Mucosa of rectum (tissue), 2 donors: ENCODE measurements around the gene AKAP10.
A peak's percentile ranks its signal among the peaks of the same experiment; 100 is the strongest.
"Not testable (repeated sequence)": the region's sequence is repeated elsewhere in the genome, so short reads cannot be mapped to it uniquely, and the experiment has no call there.

Experiments used
- H3K27ac ChIP-seq, 2 donors: one replicate each; pipeline ENCODE4 v1.7.0; 2013; ENCODE audit warnings: inconsistent platforms in 2 of 2, low read depth in 2 of 2, low read length in 2 of 2
- H3K27me3 ChIP-seq, 2 donors: one replicate each; pipeline ENCODE4 v1.7.0; 2013; ENCODE audit warnings: low read length in 2 of 2; ENCODE audit not compliant: control insufficient read depth in 2 of 2, insufficient read depth in 2 of 2
- H3K36me3 ChIP-seq, 2 donors: one replicate each; pipeline ENCODE4 v1.7.0; 2013; ENCODE audit warnings: low read length in 2 of 2; ENCODE audit not compliant: control insufficient read depth in 2 of 2, insufficient read depth in 2 of 2
- H3K4me1 ChIP-seq, 2 donors: one replicate each; pipeline ENCODE4 v1.7.0; 2013; ENCODE audit warnings: low read length in 2 of 2, mild to moderate bottlenecking in 1 of 2; ENCODE audit not compliant: control insufficient read depth in 2 of 2, insufficient read depth in 2 of 2
- H3K4me3 ChIP-seq, 2 donors: one replicate each; pipeline ENCODE4 v1.7.0; 2013; ENCODE audit warnings: low read length in 2 of 2
- H3K9ac ChIP-seq, 2 donors: one replicate each; pipeline ENCODE4 v1.7.0; 2013; ENCODE audit warnings: low read length in 2 of 2, low read depth in 1 of 2, mild to moderate bottlenecking in 1 of 2
- H3K9me3 ChIP-seq, 2 donors: one replicate each; pipeline ENCODE4 v1.7.0; 2013; ENCODE audit warnings: low read length in 2 of 2; ENCODE audit not compliant: control insufficient read depth in 2 of 2
- donor health status: healthy.
- donor health status: Normal muscosa, but diverticular disease.

Gene AKAP10

DNA sequence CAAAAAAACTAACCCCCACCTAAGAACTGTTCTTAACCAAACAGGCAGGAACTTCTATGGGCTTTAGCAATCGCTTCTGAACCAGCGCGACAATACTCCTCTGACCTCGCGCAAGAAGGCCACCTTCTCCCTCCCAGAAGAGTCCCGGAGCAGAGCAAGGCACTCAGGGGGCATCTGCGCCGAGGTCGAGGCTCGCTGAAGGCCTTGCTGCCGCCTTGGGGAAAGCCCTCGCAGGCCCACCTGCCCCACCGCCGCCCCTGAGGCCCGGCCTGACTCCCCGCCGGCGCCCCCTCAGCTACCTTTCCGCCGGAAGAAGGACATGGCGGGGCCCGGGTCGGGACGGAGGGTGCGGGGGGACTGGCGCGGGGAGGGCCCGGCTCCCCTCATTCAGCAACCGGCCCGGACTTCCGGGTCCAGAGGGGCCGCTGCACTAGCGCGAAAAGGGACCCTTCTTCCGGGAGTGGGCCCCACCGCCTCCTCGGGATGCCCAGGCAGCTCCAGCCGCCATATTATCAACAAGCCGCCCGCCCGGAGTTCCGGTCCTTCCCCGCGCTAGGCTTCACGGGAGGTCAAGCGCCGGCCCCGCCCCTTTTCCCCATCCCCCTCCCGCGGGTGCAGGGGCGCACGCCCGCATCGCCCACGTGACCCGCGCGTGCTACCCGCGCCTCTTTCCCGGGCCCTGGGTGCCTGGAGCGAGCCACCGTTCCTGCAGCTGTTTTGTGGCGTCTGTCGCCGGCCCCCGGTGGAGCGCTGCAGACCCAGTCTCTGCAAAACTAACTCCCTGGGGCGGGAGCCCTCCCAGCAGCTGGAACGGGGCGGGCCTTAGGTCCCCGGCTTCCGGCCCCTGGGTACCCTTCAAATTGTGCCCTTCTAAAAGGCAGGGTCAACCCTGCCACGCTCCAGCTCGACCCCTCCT lies at the start of gene AKAP10:
Gene AKAP10 (minus strand): TSS at position 536 of the 916 bp plus-strand sequence. CDS start 149 bp downstream, at position 387.
- Histone ChIP-seq H3K4me3 (peak within 1 kb of the TSS; percentile 83 to 91), H3K9me3 (no peaks in the 10 kb centered on the region), H3K9ac (peak within 1 kb of the TSS; percentile 73 to 84), H3K36me3 (no peaks in the 10 kb centered on the region), H3K27ac (peak within 1 kb of the TSS; percentile 82 to 88), H3K4me1 (peaks cover 0 to 10% of the 10 kb centered on the region in 2 donors), H3K27me3 (no peaks in the 10 kb centered on the region)

- Histone ChIP-seq H3K27me3 (no peaks in the 10 kb centered on the region), H3K4me3 (no peak overlapping the region), H3K27ac (no peak overlapping the region), H3K9ac (no peak overlapping the region), H3K36me3 (no peaks in the 10 kb centered on the region), H3K4me1 (no peaks in the 10 kb centered on the region), H3K9me3 (no peaks in the 10 kb centered on the region)
Observed at GRCh38 chr17:20026960-20027359, 49.3 kb upstream of the AKAP10 start.

DNA sequence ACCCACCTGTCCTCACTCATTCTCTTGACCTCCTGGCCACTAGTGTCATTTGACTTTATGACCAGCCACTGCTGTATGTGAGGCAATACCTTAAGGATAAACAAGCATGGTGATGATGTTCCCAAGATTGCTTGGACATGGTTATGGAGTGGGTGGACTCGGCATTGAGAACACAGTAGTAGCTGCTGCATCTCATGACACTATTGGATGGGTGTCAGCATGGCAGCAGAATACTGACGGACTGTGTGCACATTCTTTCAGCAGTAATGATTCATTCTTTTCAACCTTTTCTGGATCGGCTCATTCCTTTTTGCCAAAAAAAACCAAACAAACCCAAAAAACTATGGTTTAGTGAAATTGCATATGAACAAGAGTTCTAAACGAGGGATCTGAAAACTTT lies 45.1 kb upstream of the AKAP10 start:
- H3K27me3 ChIP-seq, result no peaks in the 10 kb centered on the region
- no peak overlapping the region for H3K9ac ChIP-seq
- H3K27ac ChIP-seq, result no peak overlapping the region
- H3K4me3 ChIP-seq, result no peak overlapping the region
- no peaks in the 10 kb centered on the region for H3K4me1 ChIP-seq
- H3K9me3 ChIP-seq, result no peaks in the 10 kb centered on the region
- no peaks in the 10 kb centered on the region for H3K36me3 ChIP-seq

DNA sequence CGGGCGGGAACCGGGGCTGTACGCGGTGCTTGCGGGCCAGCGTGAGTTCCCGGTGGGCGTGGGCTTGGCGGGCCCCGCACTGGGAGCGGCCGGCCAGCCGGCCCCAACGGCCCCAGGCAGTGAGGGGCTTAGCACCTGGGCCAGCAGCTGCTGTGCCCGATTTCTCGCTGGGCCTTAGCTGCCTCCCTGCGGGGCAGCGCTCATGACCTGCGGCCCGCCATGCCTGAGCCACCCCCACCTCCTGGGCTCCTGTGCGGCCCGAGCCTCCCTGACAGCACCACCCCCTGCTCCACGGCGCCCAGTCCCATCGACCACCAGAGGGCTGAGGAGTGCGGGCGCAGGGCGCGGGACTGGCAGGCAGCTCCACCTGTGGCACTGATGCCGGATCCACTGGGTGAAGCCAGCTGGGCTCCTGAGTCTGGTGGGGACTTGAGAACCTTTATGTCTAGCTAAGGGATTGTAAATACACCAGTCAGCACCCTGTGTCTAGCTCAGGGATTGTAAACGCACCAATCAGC lies 38.9 kb upstream of the AKAP10 start:
- not testable (repeated sequence) for H3K27ac ChIP-seq, H3K9me3 ChIP-seq, H3K4me3 ChIP-seq, H3K36me3 ChIP-seq, H3K4me1 ChIP-seq, H3K9ac ChIP-seq, H3K27me3 ChIP-seq

- H3K4me1 ChIP-seq, result peaks cover 12 to 16% of the 10 kb centered on the region in 2 donors
- H3K9me3 ChIP-seq, result no peaks in the 10 kb centered on the region
- H3K4me3 ChIP-seq, result no peak overlapping the region
- no peak overlapping the region for H3K9ac ChIP-seq
- peaks cover 11 to 18% of the 10 kb centered on the region in 2 donors for H3K27me3 ChIP-seq
- H3K36me3 ChIP-seq, result no peaks in the 10 kb centered on the region
- no peak overlapping the region for H3K27ac ChIP-seq
Observed at GRCh38 chr17:20012017-20012536, 34.4 kb upstream of the AKAP10 start.

- Histone ChIP-seq H3K36me3 (no peaks in the 10 kb centered on the region), H3K27me3 (peaks cover 17 to 19% of the 10 kb centered on the region in 2 donors), H3K9me3 (no peaks in the 10 kb centered on the region), H3K9ac (no peak overlapping the region), H3K4me3 (no peak overlapping the region), H3K4me1 (peaks cover 12 to 16% of the 10 kb centered on the region in 2 donors), H3K27ac (no peak overlapping the region)
Observed at GRCh38 chr17:20010936-20011335, 33.3 kb upstream of the AKAP10 start.

GRCh38 chr17:20010099-20010863 lies 32.7 kb upstream of the AKAP10 start:
- Histone ChIP-seq H3K9ac (peak overlapping the region; percentile 14 to 54), H3K4me3 (peak overlapping the region; percentile 59 to 77), H3K9me3 (no peaks in the 10 kb centered on the region), H3K27me3 (peaks cover 17 to 19% of the 10 kb centered on the region in 2 donors), H3K36me3 (no peaks in the 10 kb centered on the region), H3K4me1 (peaks cover 12 to 16% of the 10 kb centered on the region in 2 donors), H3K27ac (peak overlapping the region; percentile 23 to 37)

GRCh38 chr17:20009302-20010098 lies 31.9 kb upstream of the AKAP10 start, which contains the start of gene SPECC1:
Gene SPECC1 (plus strand): TSS chr17:20009359. CDS start chr17:20096652, 87,293 bp downstream.
- Histone ChIP-seq H3K27ac (peak within 1 kb of the TSS; percentile 23 to 37), H3K9me3 (no peaks in the 10 kb centered on the region), H3K4me3 (peak within 1 kb of the TSS; percentile 77 to 80), H3K36me3 (no peaks in the 10 kb centered on the region), H3K4me1 (peaks cover 12 to 16% of the 10 kb centered on the region in 2 donors), H3K27me3 (peaks cover 17 to 19% of the 10 kb centered on the region in 2 donors), H3K9ac (peak within 1 kb of the TSS; percentile 49 to 58)

DNA sequence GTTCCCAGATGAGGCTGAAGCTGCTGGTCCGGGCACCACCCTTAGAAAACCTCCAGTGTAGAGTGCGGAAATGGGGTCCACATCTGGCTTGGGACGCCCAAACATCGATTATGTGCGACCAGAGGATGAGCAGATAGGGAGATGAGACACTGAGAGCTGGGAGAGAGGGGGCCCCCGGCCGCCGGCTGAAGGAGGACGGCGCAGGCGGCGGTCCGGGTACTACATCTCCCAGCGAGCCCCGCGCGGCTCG lies 31.3 kb upstream of the AKAP10 start:
- Histone ChIP-seq H3K9ac (peak overlapping the region; percentile 49 to 58), H3K4me3 (peak overlapping the region; percentile 77 to 80), H3K27ac (no peak overlapping the region), H3K36me3 (no peaks in the 10 kb centered on the region), H3K9me3 (no peaks in the 10 kb centered on the region), H3K27me3 (peaks cover 17 to 19% of the 10 kb centered on the region in 2 donors), H3K4me1 (peaks cover 12 to 16% of the 10 kb centered on the region in 2 donors)
